NB4 (cell line): ENCODE measurements around the gene NEK7.

ENCODE experiments used
- DNase-seq: peaks from one replicate; pipeline ENCODE4 v3.0.0; 2010; ENCODE audit warnings: low read depth
- H3K4me3 ChIP-seq: one replicate; pipeline ENCODE4 v1.5.1; 2011; ENCODE audit warnings: mild to moderate bottlenecking, low read depth, low read length, moderate library complexity
- CTCF ChIP-seq: IDR thresholded peaks from one replicate; pipeline ENCODE4 v1.5.1; 2012; ENCODE audit warnings: low read depth, low read length
- MAX ChIP-seq: IDR thresholded peaks from 2 replicates; pipeline ENCODE4 v1.6.1; 2011; ENCODE audit warnings: low read depth, low read length
- MYC ChIP-seq: IDR thresholded peaks from 2 replicates; pipeline ENCODE4 v1.6.1; 2011; ENCODE audit warnings: low read depth, low read length
- POLR2A ChIP-seq: IDR thresholded peaks from 2 replicates; pipeline ENCODE4 v1.6.1; 2011; ENCODE audit warnings: mild to moderate bottlenecking; ENCODE audit not compliant: insufficient read length; ENCODE audit errors: extremely low read depth

NEK7 gene

GRCh38 chr1:198178615-198179014, 21.8 kb downstream of the NEK7 start:
- no peak overlapping the region for H3K4me3 ChIP-seq
- DNase-seq, result no peak
- no peak for TF ChIP-seq MYC
- no peak for TF ChIP-seq CTCF
- TF ChIP-seq POLR2A, result no peak
- no peak for TF ChIP-seq MAX

GRCh38 chr1:198179556-198179981, 22.8 kb downstream of the NEK7 start:
- H3K4me3 ChIP-seq, result peak overlapping the region; percentile 45
- no peak for TF ChIP-seq POLR2A
- TF ChIP-seq MAX, result no peak
- no peak for TF ChIP-seq CTCF
- no peak for TF ChIP-seq MYC
- DNase-seq, result peak; percentile 75

DNA sequence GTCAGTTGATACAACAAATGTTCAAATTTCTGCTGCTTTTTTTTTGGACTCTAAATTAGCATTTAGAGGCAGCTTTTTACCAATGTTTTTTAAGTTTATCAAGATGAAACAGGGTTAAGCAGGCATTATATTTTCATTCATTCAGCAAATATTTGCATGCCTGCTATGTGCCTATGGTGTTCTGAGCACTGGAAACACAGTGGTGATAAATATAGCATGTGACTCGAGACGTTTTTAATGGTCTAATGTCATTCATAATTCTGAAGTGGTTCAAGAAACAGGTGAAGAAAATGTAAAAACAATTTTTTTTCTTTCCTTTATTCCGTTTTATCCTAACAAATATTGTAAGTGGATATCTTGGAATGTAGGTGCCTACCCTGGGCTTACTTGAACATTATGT, 26.8 kb downstream of the NEK7 start:
- no peak overlapping the region for H3K4me3 ChIP-seq
- DNase-seq, result no peak
- TF ChIP-seq POLR2A (no peak), MYC (no peak), MAX (no peak), CTCF (no peak)

DNA sequence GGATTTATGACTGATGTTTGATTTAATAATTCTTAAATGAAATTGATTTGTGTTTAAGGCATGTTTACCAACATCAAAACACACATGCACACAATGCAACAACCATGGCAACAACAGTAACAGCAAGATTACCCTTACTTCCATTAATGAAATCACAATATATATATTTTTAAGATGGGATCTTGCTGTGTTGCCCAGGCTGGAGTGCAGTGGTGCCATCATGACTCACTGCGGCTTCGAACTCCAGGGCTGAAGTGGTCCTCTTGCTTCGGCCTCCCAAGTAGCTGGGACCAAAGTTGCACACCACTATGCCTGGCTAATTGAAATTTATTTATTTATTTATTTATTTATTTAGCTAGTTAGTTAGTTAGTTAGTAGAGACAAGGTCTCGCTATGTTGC, 27.7 kb downstream of the NEK7 start:
- no peak for DNase-seq
- TF ChIP-seq POLR2A, result no peak
- no peak for TF ChIP-seq MYC
- no peak for TF ChIP-seq MAX
- no peak for TF ChIP-seq CTCF
- no peak overlapping the region for H3K4me3 ChIP-seq

GRCh38 chr1:198185146-198185545, 28.3 kb downstream of the NEK7 start:
- no peak overlapping the region for H3K4me3 ChIP-seq
- DNase-seq, result no peak
- TF ChIP-seq CTCF (no peak), MAX (no peak), POLR2A (no peak), MYC (no peak)

GRCh38 chr1:198185759-198186158, 29.0 kb downstream of the NEK7 start:
- H3K4me3 ChIP-seq, result no peak overlapping the region
- no peak for DNase-seq
- TF ChIP-seq CTCF, result no peak
- no peak for TF ChIP-seq POLR2A
- no peak for TF ChIP-seq MAX
- no peak for TF ChIP-seq MYC
